Activated B cell treated with CpG ODN at 0.5 μM for 24 hours (primary cell): ENCODE data around the gene CYP4A22. TPM values are rescaled to one million over a fixed set of nuclear protein-coding genes. Genes with fewer than 3 reads are reported as not detected.
"Not testable (repeated sequence)": the region's sequence is repeated elsewhere in the genome, so short reads cannot be mapped to it uniquely, and the experiment has no call there.

Experiments
- ATAC-seq: fragments of 200-7000 bp; cut with Tn5 transposase; one replicate; pipeline ENCODE4 v1.10.0; 2021; ENCODE audit warnings: low read depth, mild to moderate bottlenecking, moderate library complexity
- CTCF ChIA-PET: fragments of 350-600 bp; sonication (Branson Sonifier 250); formaldehyde crosslinking; loops from one replicate; lab custom pipeline; 2021; ENCODE audit warnings: antibody characterized with exemption; lab: Charles Lee
- POLR2A ChIA-PET: fragments of 350-600 bp; sonication (Branson Sonifier 250); formaldehyde crosslinking; loops from one replicate; lab custom pipeline; 2021; ENCODE audit warnings: antibody characterized with exemption; lab: Charles Lee
- DNase-seq: peaks from one replicate; pipeline ENCODE4 v3.0.0; 2022
- H3K27ac Mint-ChIP-seq: one replicate; pipeline ENCODE4 v1.8.0; 2020; ENCODE audit warnings: mixed read lengths
- H3K27me3 Mint-ChIP-seq: one replicate; pipeline ENCODE4 v1.8.0; 2021; ENCODE audit warnings: mixed read lengths
- H3K36me3 Mint-ChIP-seq: one replicate; pipeline ENCODE4 v1.8.0; 2021; ENCODE audit warnings: low read depth, mixed read lengths
- H3K4me1 Mint-ChIP-seq: one replicate; pipeline ENCODE4 v1.8.0; 2021; ENCODE audit warnings: mixed read lengths
- H3K4me3 Mint-ChIP-seq: one replicate; pipeline ENCODE4 v1.8.0; 2020; ENCODE audit warnings: mild to moderate bottlenecking, mixed read lengths
- H3K9me3 Mint-ChIP-seq: one replicate; pipeline ENCODE4 v1.8.0; 2020; ENCODE audit warnings: mixed read lengths
- intact Hi-C: fragments of 100-400 bp; cut with micrococcal nuclease; formaldehyde crosslinking; loops from one replicate; pipeline ENCODE4 v1.15.1; 2024
- total RNA-seq: library from RNA; stranded (reverse); gene quantifications from 2 replicates; pipeline ENCODE4 v1.2.3, GENCODE V29; 2022
- TF ChIP-seq, protein P1 (sequence below): fragments of 200-600 bp; IDR thresholded peaks from one replicate; pipeline ENCODE4 v1.8.0; 2022; ENCODE audit warnings: antibody characterized with exemption, mild to moderate bottlenecking

CYP4A22 gene
- not detected in 2 replicates for total RNA-seq

- intact Hi-C loops, result no loop called here
- H3K4me1 Mint-ChIP-seq, result no peaks in the 10 kb centered on the region
- H3K27ac Mint-ChIP-seq, result no peak within 1 kb of the TSS
- TF ChIP-seq, protein P1, sequence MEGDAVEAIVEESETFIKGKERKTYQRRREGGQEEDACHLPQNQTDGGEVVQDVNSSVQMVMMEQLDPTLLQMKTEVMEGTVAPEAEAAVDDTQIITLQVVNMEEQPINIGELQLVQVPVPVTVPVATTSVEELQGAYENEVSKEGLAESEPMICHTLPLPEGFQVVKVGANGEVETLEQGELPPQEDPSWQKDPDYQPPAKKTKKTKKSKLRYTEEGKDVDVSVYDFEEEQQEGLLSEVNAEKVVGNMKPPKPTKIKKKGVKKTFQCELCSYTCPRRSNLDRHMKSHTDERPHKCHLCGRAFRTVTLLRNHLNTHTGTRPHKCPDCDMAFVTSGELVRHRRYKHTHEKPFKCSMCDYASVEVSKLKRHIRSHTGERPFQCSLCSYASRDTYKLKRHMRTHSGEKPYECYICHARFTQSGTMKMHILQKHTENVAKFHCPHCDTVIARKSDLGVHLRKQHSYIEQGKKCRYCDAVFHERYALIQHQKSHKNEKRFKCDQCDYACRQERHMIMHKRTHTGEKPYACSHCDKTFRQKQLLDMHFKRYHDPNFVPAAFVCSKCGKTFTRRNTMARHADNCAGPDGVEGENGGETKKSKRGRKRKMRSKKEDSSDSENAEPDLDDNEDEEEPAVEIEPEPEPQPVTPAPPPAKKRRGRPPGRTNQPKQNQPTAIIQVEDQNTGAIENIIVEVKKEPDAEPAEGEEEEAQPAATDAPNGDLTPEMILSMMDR, result no peak
- ATAC-seq, result no peak
- H3K4me3 Mint-ChIP-seq, result no peak within 1 kb of the TSS
- peaks cover 2% of the 10 kb centered on the region for H3K9me3 Mint-ChIP-seq
- POLR2A ChIA-PET, result no interaction called here
- H3K36me3 Mint-ChIP-seq, result no peaks in the 10 kb centered on the region
- peaks cover 2% of the 10 kb centered on the region for H3K27me3 Mint-ChIP-seq
- DNase-seq, result no peak
- CTCF ChIA-PET, result no interaction called here
Measured at GRCh38 chr1:47137198-47137597, at the start of gene CYP4A22. CYP4A22 (plus strand) TSS chr1:47137441; CDS start chr1:47137486, 45 bp downstream.

DNA sequence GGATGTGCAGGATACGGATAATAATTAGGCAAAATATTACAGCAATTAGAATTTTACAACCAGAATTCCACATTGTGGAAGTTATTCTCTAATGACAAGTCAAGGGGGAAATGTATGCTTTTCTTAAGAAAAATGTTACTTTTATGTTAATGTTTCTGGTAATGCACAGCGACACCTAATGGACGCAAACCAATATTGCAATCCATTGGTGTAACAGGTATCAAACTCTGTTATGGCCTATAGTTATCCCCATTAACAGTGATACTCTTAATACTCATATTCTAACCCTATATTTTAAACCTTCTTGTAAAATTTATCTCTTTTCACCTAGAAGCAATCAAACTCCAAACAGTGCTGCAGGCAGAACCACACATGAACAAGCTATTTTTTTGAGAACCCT, 47.9 kb upstream of the CYP4A22 start:
- ATAC-seq, H3K27ac Mint-ChIP-seq, CTCF ChIA-PET, DNase-seq, H3K9me3 Mint-ChIP-seq, H3K27me3 Mint-ChIP-seq, H3K36me3 Mint-ChIP-seq, intact Hi-C loops, H3K4me3 Mint-ChIP-seq, POLR2A ChIA-PET, H3K4me1 Mint-ChIP-seq: not testable (repeated sequence)

DNA sequence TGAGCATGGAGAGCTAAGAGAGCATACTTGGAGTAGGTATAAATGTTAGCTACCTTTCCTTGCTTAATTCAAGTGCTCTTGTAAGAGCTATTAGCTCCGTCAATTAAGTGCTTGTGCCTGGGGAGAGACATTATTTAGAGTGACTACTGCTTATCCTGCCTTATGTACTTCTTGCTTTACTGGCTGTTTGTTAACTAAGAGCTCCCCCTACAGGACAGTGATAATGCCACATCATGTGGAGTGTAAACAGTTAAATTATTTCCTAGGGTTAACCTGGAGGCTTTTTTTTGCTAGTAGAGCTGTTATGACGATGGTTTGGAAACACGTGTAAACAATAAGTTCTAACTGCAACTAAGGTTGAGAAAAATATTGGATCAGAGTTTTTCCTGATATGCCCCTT, 45.8 kb upstream of the CYP4A22 start:
- intact Hi-C loops, ATAC-seq, DNase-seq, H3K27me3 Mint-ChIP-seq, POLR2A ChIA-PET, H3K9me3 Mint-ChIP-seq, H3K4me1 Mint-ChIP-seq, H3K27ac Mint-ChIP-seq, CTCF ChIA-PET, H3K36me3 Mint-ChIP-seq, H3K4me3 Mint-ChIP-seq: not testable (repeated sequence)

GRCh38 chr1:47104816-47105215, 32.4 kb upstream of the CYP4A22 start:
- TF ChIP-seq, protein P1, result no peak
- ATAC-seq, result no peak
- POLR2A ChIA-PET, result no interaction called here

GRCh38 chr1:47106792-47107191, 30.4 kb upstream of the CYP4A22 start:
- intact Hi-C loops, result no loop called here
- ATAC-seq, result no peak
- DNase-seq, result no peak
- Mint-ChIP-seq H3K4me3 (no peak overlapping the region), H3K36me3 (peaks cover 2% of the 10 kb centered on the region), H3K27me3 (peaks cover 8% of the 10 kb centered on the region), H3K27ac (no peak overlapping the region), H3K9me3 (peaks cover 8% of the 10 kb centered on the region), H3K4me1 (no peaks in the 10 kb centered on the region)
- ChIA-PET POLR2A (no interaction called here), CTCF (no interaction called here)
- TF ChIP-seq, protein P1, result no peak

More at GRCh38 chr1:47104816-47105215, 32.4 kb upstream of the CYP4A22 start:
- intact Hi-C loops, result no loop called here
- peaks cover 9% of the 10 kb centered on the region for H3K9me3 Mint-ChIP-seq
- DNase-seq, result no peak
- H3K4me3 Mint-ChIP-seq, result no peak overlapping the region
- H3K36me3 Mint-ChIP-seq, result peaks cover 2% of the 10 kb centered on the region
- CTCF ChIA-PET, result no interaction called here
- H3K27me3 Mint-ChIP-seq, result peaks cover 3% of the 10 kb centered on the region
- no peak overlapping the region for H3K27ac Mint-ChIP-seq
- H3K4me1 Mint-ChIP-seq, result no peaks in the 10 kb centered on the region

- H3K27ac Mint-ChIP-seq, intact Hi-C loops, DNase-seq, H3K4me1 Mint-ChIP-seq, H3K9me3 Mint-ChIP-seq, H3K36me3 Mint-ChIP-seq, POLR2A ChIA-PET, CTCF ChIA-PET, ATAC-seq, H3K4me3 Mint-ChIP-seq: not testable (repeated sequence)
- H3K27me3 Mint-ChIP-seq, result peaks cover 12% of the 10 kb centered on the region
Measured at GRCh38 chr1:47107851-47108574, 29.2 kb upstream of the CYP4A22 start.

- H3K4me1 Mint-ChIP-seq, H3K36me3 Mint-ChIP-seq, ATAC-seq, DNase-seq, H3K9me3 Mint-ChIP-seq, H3K27ac Mint-ChIP-seq, intact Hi-C loops, POLR2A ChIA-PET, H3K4me3 Mint-ChIP-seq, CTCF ChIA-PET: not testable (repeated sequence)
- peaks cover 13% of the 10 kb centered on the region for H3K27me3 Mint-ChIP-seq
Measured at GRCh38 chr1:47109482-47109881, 27.8 kb upstream of the CYP4A22 start.
